Suprapubic skin (tissue), 2 donors: ENCODE measurements around the gene RNF183.

Experiments
- EP300 ChIP-seq: sonication (generic); formaldehyde crosslinking; IDR thresholded peaks from one replicate; pipeline ENCODE4 v1.6.1; 2017; ENCODE audit warnings: antibody characterized with exemption
- POLR2A ChIP-seq, 2 donors: fragments of 450-650 bp; IDR thresholded peaks; one replicate each; pipeline ENCODE4 v1.6.1; 2017; ENCODE audit warnings: antibody characterized with exemption in 2 of 2, mild to moderate bottlenecking in 2 of 2, moderate library complexity in 2 of 2

- TF ChIP-seq POLR2A (IDR thresholded peaks at IDR 0.05) (no peak), EP300 (no peak)
These were observed 33.8 kb downstream of the RNF183 start for GRCh38 chr9:113269355-113269754.
